HG03460 (cell line): ENCODE data around the gene MRAP.

Source experiments
- ATAC-seq: cut with Tn5 transposase; IDR thresholded peaks from one replicate; pipeline ENCODE4 v1.9.1; 2021; ENCODE audit not compliant: unreplicated experiment

Gene MRAP

DNA sequence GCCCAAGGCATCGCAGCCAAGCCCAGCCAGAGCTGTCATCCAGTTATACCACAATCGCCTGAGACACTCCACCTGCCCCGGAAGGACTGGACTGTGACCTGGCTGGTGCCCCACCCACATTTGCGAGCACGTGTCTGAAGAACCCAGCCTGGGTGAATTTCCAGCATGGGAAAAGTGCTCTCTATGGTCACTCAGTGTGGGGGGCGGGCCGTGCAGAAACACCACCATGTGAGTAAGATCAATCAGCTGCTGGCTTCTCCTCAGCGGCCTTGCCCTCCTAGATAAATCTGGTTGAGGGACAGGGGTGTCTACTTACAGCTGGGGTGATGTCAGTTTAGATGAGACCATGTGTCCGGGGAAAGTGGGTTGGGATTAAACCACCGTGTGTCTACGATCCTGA, 49.3 kb downstream of the MRAP start:
- no peak for ATAC-seq

DNA sequence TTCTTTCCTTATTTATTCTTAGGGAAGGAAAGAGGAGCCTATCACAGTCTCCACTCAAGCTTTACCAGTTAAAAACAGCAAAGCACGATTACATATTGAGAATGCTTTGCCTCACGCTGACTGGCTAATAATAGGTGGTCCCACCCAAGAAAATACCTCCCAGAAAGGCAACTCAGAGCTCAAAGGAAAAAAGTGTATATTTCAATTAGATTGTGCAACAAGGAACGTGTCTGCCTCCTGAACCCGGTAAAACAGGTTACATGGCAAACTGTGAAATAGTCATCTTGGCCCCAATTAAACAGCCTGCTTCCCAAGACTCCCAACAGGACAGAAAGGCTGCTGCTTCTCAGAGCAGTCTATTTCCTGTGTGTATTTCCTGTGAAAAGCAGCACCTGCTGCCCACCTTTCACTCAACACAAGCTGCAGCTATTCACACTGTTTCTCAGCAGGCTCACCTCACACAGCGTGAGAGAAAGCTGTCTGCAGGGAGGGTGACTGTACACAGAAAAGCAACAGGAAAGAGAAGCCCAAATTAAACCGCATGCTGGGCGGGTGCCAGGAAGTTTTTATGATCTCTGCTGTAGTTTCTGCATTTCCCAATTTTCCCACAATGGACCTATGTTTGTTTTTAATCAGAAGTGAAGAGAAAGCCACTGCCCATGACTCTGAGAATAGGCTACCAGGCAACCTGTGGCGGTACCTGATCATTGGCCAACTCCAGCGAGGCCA, 50.1 kb downstream of the MRAP start:
- no peak for ATAC-seq

DNA sequence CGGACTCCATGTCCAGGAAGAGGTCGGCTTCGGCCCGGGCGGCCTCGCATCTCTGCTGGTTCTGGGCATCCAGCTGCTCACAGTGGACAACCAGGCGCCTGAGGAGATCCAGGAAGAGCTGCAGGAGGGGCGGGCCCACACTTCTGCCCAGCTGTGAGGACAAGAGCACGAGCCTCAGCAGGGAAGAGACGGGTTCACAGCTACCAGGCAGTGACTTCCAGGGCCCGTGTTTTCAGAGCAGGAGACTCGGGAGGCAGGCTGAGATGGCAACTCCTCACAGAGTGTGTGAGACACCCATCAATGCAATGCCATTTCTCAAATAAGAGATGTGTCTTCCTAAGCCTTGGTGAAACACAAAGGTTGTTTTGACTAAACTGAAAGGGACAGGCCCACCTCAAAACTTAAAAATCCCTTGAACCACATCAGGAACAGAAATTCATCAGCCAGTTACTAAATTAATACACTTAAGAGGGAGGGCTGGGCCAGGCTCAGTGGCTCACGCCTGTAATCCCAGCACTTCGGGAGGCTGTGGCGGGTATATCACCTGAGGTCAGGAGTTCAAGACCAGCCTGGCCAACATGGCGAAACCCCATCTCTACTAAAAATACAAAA, 50.8 kb downstream of the MRAP start:
- ATAC-seq = no peak

DNA sequence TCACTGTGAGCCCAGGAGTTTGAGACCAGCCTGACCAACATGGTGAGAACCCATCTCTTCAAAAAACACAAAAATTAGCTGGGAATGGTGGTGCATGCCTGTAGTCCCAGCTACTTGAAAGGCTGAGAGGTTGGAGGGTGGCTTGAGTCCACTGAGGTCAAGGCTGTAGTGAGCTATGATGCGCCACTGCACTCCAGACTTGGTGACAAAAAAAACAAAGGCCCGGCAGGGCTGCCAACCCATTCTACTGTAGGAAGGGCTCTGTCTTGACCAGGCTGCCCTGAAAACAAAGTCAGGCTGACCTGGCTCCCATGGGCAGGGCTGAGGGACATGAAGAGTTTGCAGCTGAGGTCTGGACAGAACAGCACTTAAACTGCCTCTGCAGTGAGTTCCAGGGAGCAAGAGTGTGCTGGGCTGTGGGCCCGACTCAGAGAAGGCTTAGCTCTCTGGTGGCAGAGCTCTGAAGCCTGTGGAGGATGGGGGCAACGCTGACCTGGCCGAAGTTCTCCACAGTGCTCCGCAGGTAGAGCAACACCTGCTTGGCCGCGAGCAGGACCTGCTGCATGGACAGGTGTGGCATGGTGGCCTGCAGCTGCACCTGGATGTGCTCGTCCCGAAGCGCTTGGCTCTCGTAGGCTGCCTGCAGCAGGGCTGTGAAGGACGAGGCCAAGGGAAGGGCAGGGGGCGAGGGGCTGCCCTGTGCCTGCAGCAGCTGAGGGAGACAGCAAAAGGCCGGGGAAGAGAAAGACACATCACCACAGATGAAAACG, 51.7 kb downstream of the MRAP start:
- ATAC-seq = no peak

DNA sequence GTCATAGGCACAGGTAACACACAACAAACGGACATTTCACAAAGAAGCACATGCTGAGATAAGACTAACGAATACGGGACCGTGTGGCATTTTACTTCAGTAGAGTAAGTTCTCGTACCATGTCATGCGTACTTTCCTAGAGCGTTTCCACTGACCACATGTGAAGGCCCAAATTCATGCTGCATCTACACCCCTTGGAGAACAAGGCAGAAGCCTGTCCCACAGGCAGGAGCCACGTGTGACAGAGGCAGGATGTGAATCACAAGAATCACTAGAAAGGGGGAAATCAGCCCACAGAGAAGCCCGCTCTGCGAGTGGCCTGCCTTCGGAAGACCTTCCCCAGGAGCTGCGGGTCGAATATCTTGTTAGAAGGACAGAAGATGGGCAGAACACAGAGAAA, 52.3 kb downstream of the MRAP start:
- ATAC-seq = no peak

DNA sequence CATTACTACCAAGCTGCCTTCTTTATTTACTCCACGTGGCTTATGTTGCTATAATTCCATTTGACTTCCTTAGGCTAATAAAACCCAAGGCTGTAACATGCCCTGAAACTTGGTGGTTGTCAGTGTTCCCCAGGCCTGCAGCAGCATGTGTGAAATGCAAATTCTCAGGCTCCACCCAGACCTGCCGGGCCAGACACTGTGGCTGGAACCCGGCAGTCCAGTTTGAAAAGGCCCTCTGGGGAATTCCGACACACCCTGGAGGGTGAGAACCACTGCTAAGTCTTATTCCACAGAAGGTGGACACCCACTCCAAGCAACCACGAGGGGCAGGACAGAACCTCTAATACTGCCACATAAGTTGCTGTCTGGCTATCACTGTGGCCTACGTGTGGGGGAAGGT, 52.8 kb downstream of the MRAP start:
- no peak for ATAC-seq

DNA sequence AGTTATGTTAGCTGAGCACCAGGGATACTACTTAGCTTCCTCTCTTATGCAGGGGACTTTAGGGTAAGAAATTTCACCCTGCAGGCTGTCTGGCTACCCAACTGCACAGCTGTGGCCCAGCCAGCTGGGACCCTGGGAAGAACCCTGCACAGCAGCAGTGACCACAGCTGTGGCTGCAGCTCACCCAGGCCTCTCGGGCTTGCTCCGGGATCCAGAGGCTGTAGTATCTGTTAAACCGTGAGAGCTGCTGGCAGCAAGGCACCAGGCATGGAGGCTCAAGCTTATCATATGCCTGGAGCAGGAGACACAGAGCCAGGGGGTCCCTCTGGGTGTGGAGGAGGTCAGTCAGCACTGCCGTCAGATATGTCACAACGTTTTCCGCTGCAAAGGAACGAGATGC, 53.9 kb downstream of the MRAP start:
- no peak for ATAC-seq

DNA sequence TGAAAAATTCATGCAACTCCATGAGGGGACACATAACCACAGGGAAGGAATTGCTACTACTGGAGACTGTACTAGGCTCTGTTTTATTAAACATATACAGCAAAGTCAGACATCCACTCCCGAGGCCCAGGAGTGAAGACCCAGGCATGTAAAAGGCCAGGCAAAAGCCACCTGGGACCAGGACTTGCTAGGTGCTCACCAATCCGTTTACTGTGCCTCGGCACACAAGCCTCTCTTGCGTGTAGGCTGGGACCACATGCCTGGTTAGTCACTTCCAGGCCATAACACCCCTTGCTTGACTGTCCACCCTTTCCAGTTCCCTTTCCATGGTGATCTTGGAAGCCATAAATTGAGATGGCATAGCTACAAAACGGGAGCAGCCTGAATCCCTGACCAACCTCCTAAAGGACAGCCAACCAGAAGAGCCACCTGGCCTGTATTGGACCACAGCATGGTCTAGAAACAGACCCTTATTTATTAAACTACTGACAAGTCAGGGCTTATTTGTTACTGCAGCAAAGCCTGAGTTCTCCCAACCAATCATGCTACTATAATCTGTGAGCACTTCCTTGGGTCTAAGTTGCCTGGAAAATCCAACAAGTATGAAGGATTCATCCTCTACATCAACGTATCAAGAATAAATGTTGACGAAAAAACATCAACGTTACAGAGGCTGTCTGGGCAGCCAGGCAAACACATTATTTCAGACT, 54.5 kb downstream of the MRAP start:
- ATAC-seq = no peak

DNA sequence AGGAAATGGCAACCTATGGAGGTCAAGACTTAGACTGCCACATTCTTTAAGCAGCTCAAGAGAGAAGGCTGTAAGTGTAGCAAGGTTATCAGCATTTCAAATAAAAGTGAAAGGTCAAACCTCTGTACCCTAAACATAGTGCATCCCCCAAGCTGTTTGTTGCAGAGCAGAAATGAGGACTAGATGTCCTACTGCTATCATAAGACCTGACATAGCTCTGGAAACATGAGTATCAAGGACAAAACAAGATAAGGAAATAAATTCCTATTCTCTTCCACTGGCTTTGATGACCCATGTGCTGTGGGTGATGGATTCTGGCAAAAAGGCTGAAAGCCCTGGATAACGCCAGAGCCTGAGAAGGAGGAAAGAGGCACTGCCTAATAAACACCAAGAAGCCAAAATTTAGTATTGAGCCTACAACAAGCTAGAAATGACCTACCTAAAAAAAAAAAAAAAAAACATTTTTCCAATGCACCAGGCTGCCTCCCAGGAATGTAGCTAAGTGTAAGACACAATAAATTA, 58.3 kb downstream of the MRAP start:
- no peak for ATAC-seq

DNA sequence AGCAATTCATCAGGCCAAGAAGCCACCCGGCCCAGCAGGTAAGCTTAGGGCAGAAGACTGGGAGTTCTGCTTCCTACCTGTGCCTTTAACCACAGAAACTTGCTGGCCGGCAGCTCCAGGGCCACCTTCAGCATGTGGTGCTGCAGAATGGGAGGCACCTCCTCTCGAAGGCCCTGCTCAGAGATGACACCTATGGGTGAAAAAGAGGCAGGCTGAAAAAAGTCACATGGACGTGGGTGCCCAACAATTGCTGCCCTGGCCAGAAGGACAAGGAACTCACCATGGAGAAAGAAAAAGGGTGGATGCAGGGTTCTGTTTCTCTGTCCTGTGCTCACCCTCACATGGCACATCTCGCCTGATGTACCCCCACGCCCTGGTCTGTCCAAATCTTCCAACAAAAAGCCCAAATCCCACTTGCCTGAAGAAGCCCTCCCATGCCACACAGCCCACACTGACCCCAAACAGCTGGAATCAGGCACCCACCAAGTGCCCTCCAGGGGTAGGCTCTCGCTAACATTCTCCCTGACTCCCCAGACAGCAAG, 61.1 kb downstream of the MRAP start:
- ATAC-seq = no peak

DNA sequence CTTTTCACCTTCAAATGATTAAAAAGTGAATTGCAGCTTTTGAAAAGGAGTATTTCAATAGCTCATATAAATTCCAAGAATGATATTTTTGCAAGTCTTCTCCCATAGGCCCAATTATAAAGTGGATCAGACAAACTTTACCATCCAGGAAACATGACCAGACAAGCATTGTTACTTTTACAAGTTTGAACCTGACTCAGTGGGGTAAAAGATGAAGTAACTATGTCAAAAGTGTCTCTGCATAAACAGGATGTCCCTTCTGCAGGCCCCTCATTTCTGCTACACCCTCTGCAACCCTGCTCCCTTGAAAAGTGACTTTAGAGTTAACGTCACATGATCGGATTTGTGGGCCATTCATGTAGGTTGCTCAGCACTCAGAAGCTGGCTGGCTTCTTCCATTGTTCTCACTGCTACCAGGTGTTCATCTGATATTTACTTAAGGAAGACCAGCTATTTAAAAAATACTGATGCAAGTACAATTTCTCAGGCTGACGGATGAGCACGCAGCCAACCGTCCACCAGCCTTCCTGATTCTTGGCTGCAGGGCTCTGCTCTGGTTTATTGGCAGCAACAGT, 61.8 kb downstream of the MRAP start:
- ATAC-seq = no peak
